ENCODE data around the gene CD300LF. TPM values are rescaled to one million over a fixed set of nuclear protein-coding genes. Genes with fewer than 3 reads are reported as not detected.

CD300LF gene
- total and polyA plus RNA-seq, 9 of the 15 experiments (the other 6 are each of a cell fraction or from before 2014, with no cell fraction given) = not detected

DNA sequence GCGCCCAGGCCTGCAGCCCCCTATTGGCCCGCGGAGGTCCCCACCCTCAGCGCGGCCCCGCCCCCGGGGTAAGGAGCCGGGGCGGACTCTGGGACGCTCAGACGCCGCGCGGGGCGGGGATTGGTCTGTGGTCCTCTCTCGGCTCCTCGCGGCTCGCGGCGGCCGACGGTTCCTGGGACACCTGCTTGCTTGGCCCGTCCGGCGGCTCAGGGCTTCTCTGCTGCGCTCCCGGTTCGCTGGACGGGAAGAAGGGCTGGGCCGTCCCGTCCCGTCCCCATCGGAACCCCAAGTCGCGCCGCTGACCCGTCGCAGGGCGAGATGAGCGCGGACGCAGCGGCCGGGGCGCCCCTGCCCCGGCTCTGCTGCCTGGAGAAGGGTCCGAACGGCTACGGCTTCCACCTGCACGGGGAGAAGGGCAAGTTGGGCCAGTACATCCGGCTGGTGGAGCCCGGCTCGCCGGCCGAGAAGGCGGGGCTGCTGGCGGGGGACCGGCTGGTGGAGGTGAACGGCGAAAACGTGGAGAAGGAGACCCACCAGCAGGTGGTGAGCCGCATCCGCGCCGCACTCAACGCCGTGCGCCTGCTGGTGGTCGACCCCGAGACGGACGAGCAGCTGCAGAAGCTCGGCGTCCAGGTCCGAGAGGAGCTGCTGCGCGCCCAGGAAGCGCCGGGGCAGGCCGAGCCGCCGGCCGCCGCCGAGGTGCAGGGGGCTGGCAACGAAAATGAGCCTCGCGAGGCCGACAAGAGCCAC is 36.0 kb upstream of the CD300LF start, which contains the start of gene NHERF1 (continued):
- TF ChIP-seq POLR2G (IDR thresholded peaks at IDR 0.05; ENCODE audit: low read depth, low read length) (peak; percentile 100), L3MBTL2 (IDR thresholded peaks at IDR 0.05) (peak; percentile 48; the same call in 1 of the 2 replicates), ZKSCAN1 (IDR thresholded peaks at IDR 0.05; ENCODE audit: low read depth, low read length) (no peak), TAF1 (IDR thresholded peaks at IDR 0.05; ENCODE audit: control insufficient read depth, extremely low read depth, insufficient read depth, low read length, severe bottlenecking) (peak; percentile 95), RFX1 (IDR thresholded peaks at IDR 0.05) (no peak), ZNF75A (CRISPR knock-in tag; IDR thresholded peaks at IDR 0.05) (no peak), ATF1 (CRISPR knock-in tag; IDR thresholded peaks at IDR 0.05) (no peak), ATF1 (tag; IDR thresholded peaks at IDR 0.05) (peak; percentile 38; the same call in 1 of the 2 replicates), SRSF3 (IDR thresholded peaks at IDR 0.05; ENCODE audit: insufficient read depth, low read length) (0 out of 2 replicates have a peak, but pooled peaks have one; percentile 3), PPARD (CRISPR knock-in tag; IDR thresholded peaks at IDR 0.05) (no peak), HNRNPL (IDR thresholded peaks at IDR 0.05; ENCODE audit: low read depth, low read length) (peak; percentile 38; the same call in 1 of the 2 replicates), GATAD2B (IDR thresholded peaks at IDR 0.05; ENCODE audit: borderline replicate concordance) (no peak), FIP1L1 (IDR thresholded peaks at IDR 0.05; ENCODE audit: low read depth, low read length, poor library complexity, severe bottlenecking) (peak; percentile 5), TBP (optimal IDR thresholded peaks at IDR 0.05; ENCODE audit: low read depth, low read length) (peak; percentile 98), SUPT5H (IDR thresholded peaks at IDR 0.05) (peak; percentile 89), ZFX (CRISPR knock-in tag; IDR thresholded peaks at IDR 0.05) (peak; percentile 69), RBBP5 (IDR thresholded peaks at IDR 0.05; ENCODE audit: borderline replicate concordance, insufficient read depth, low read length, poor library complexity, severe bottlenecking) (peak; percentile 51), TAF7 (tag; IDR thresholded peaks at IDR 0.05) (peak; percentile 79)
- TF ChIP-seq, protein P1, sequence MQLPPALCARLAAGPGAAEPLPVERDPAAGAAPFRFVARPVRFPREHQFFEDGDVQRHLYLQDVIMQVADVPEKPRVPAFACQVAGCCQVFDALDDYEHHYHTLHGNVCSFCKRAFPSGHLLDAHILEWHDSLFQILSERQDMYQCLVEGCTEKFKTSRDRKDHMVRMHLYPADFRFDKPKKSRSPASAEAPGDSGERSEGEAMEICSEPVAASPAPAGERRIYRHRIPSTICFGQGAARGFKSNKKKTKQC (CRISPR knock-in tag; IDR thresholded peaks at IDR 0.05) = no peak
- TF ChIP-seq, protein P2, sequence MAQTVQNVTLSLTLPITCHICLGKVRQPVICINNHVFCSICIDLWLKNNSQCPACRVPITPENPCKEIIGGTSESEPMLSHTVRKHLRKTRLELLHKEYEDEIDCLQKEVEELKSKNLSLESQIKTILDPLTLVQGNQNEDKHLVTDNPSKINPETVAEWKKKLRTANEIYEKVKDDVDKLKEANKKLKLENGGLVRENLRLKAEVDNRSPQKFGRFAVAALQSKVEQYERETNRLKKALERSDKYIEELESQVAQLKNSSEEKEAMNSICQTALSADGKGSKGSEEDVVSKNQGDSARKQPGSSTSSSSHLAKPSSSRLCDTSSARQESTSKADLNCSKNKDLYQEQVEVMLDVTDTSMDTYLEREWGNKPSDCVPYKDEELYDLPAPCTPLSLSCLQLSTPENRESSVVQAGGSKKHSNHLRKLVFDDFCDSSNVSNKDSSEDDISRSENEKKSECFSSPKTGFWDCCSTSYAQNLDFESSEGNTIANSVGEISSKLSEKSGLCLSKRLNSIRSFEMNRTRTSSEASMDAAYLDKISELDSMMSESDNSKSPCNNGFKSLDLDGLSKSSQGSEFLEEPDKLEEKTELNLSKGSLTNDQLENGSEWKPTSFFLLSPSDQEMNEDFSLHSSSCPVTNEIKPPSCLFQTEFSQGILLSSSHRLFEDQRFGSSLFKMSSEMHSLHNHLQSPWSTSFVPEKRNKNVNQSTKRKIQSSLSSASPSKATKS (CRISPR knock-in tag; IDR thresholded peaks at IDR 0.05) = no peak
- TF ChIP-seq, protein P3, sequence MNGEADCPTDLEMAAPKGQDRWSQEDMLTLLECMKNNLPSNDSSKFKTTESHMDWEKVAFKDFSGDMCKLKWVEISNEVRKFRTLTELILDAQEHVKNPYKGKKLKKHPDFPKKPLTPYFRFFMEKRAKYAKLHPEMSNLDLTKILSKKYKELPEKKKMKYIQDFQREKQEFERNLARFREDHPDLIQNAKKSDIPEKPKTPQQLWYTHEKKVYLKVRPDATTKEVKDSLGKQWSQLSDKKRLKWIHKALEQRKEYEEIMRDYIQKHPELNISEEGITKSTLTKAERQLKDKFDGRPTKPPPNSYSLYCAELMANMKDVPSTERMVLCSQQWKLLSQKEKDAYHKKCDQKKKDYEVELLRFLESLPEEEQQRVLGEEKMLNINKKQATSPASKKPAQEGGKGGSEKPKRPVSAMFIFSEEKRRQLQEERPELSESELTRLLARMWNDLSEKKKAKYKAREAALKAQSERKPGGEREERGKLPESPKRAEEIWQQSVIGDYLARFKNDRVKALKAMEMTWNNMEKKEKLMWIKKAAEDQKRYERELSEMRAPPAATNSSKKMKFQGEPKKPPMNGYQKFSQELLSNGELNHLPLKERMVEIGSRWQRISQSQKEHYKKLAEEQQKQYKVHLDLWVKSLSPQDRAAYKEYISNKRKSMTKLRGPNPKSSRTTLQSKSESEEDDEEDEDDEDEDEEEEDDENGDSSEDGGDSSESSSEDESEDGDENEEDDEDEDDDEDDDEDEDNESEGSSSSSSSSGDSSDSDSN (IDR thresholded peaks at IDR 0.05; ENCODE audit: borderline replicate concordance in 1 of 2, low read depth in 2 of 2, low read length in 2 of 2) = peak; percentile 8 to 37; a peak in 1 of 4 replicates
- TF ChIP-seq, protein P4, sequence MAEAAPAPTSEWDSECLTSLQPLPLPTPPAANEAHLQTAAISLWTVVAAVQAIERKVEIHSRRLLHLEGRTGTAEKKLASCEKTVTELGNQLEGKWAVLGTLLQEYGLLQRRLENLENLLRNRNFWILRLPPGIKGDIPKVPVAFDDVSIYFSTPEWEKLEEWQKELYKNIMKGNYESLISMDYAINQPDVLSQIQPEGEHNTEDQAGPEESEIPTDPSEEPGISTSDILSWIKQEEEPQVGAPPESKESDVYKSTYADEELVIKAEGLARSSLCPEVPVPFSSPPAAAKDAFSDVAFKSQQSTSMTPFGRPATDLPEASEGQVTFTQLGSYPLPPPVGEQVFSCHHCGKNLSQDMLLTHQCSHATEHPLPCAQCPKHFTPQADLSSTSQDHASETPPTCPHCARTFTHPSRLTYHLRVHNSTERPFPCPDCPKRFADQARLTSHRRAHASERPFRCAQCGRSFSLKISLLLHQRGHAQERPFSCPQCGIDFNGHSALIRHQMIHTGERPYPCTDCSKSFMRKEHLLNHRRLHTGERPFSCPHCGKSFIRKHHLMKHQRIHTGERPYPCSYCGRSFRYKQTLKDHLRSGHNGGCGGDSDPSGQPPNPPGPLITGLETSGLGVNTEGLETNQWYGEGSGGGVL (CRISPR knock-in tag; IDR thresholded peaks at IDR 0.05) = no peak

All from K562 (cell line).